ENCODE measurements around the gene KDM3B.
"Not testable (repeated sequence)": the region's sequence is repeated elsewhere in the genome, so short reads cannot be mapped to it uniquely, and the experiment has no call there.

Gene KDM3B

GRCh38 chr5:138352071-138352721, at the start of gene KDM3B:
TSS of gene KDM3B (plus strand) at chr5:138352685. CDS start at chr5:138352796, 111 bp downstream.
- peak; percentile 88 to 93 for DNase-seq (ENCODE audit: low read depth in 2 of 2)

GRCh38 chr5:138303372-138303771, 49.1 kb upstream of the KDM3B start:
- no peak for DNase-seq (ENCODE audit: low read depth in 2 of 2)

DNA sequence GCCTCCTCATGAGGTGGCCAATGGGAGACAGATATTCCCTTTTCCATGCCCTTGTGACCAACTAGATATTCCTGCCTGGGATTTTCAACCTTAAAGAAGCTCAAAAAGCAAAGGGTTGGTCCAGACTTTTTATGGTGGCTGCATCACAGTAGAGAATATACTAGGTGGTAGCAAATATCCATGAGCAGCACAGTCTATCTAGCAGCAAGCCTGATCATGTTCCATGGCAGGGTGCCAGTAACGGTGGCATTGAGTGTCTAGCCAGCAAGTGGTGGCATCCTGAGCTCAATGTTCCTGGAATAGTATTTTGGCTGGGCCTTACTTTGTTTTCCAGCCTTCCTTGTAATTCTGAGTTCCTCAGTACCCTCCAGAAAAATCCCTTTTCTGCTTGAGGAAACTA, 46.7 kb upstream of the KDM3B start:
- DNase-seq (ENCODE audit: low read depth in 2 of 2): no peak

DNA sequence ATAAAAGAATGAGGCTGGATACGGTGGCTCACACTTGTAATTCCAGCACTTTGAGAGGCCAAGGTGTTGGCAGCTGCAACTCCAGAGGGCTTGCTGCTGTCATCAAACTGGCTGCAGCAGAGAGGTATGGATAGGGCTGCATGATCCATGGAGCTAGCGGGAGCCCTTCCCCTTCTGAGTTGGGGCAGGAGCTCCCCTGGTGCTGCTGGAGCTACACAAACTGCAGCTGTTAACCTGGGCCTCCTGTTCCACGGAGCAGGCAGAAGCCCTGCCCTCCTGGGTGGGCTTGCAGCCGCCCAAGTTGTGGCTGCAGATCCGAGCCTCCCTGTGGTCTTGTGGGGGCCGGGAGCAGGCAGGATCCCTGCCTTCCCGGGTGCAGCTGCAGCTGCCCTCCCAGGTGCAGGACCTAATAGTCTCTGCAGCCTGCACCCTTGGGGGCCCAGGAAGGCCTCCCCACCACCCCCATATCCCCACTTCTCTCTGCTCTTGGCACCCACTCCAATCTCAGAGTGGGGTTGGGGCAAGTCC, 36.7 kb upstream of the KDM3B start:
- no peak for DNase-seq (ENCODE audit: low read depth in 2 of 2)

DNA sequence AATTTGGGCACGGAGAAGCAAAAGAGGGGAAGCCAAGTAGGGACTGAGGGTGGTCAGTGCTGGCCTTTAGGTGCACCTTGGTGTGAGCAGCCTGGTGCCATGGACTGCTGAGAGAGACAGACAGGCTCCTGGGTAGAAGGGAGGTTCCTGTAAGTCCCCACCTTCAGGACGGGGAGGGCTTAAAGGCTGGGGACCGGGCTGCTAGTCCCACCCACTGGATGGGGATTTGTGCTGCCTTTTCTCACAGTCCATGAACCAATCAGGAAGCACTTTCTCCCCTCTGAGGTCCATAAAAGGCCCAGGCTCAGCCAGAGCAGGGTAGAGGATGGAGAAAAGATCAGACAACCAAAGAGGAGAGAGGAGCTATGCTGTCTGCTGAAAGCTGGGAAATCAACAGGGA, 36.1 kb upstream of the KDM3B start:
- no peak for DNase-seq (ENCODE audit: low read depth in 2 of 2)

DNA sequence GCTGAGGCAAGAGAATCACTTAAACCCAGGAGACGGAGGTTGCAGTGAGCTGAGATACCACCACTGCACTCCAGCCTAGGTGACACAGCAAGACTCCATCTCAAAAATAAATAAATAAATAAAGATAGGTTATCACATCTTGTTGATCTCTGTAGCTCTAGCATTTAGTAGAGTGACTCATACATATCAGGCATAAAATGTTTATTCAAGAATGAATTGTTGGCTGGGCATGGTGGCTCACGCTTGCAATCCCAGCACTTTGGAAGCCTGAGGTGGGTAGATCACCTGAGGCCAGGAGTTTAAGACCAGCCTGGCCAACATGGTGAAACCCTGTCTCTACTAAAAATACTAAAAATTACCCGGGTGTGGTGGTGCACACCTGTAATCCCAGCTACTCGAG, 34.3 kb upstream of the KDM3B start:
- not testable (repeated sequence) for DNase-seq (ENCODE audit: low read depth in 2 of 2)

GRCh38 chr5:138330813-138331448, 21.6 kb upstream of the KDM3B start:
- DNase-seq (ENCODE audit: low read depth in 2 of 2): no peak

- peak; percentile 89 to 91 for DNase-seq (ENCODE audit: low read depth in 2 of 2)
Observed at GRCh38 chr5:138331449-138332368, 20.8 kb upstream of the KDM3B start, which contains the start of gene CDC25C. TSS of gene CDC25C (minus strand) at chr5:138331804. CDS start at chr5:138331180, 624 bp downstream.

GRCh38 chr5:138334867-138335447, 17.5 kb upstream of the KDM3B start:
- no peak for DNase-seq (ENCODE audit: low read depth in 2 of 2)

DNA sequence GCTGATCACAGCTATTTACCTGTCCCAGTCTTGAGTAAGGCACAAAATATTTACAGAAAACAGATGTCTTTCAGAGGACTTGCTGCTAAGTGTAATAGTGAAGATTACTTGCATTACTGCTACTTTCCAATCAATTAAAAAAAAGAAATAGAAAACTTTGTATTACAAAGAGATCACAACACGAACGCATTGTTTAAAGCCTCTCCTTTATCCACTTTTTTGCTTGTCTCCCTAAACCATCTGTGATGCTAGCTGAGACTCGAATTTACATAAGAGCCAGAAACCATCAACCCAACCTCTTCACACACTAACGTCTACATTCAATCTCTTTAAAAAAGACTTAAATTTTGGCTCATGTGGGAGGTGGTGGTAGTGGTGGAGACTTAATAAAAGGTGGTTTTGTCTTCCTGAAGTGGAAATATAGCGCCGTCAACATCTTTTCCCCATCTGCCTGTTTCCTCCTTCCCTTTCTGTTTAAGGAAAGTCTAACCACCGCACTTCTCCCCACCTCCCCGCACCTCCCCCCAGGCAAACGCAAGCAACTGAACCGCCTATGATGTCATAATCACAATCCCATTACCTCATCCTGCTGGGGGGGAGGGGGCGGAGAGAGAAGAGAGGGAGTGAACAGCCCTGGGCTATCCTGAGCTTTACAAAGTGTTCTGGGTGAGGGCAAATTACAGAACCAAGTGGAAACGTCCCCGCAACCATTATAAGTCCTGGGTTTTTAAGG, 15.4 kb upstream of the KDM3B start:
- no peak for DNase-seq (ENCODE audit: low read depth in 2 of 2)

GRCh38 chr5:138337685-138338410, 14.6 kb upstream of the KDM3B start, which contains the start of gene FAM53C:
TSS of gene FAM53C (plus strand) at chr5:138338266. CDS start at chr5:138341336, 3,070 bp downstream.
- DNase-seq (ENCODE audit: low read depth in 2 of 2): peak; percentile 89

DNA sequence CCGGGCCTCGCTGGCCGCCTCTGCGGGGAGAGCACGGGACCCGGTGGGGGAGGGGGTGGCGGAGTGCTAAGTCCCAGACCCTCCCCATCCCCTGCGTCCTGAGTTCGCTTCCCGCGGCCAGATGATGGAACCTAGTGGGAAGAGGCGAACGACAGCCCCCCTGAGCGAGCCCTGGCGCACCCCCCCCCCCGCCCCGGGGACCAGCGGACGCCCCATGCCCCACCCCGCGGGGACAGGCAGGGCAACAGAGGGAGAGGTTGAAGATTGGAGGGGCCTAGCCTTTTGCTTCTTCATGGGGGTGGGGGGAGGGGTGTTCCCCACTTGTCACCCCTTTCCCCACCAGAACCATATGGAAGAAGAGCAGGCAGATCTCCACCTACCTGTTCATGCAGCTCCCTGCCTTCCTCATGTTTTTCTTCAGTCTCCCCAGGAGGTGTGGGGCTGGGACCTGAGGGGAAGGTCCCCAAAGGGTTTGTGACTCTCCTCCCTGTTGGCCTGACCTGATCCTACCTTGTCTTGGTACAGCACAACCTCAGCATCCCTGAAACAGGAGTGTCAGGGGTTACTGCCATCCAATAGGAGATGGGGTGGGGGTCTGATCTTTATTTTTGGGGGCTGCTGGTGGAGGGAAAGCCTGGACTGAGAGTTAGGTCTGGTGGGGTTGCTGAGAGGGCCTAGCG, 13.9 kb upstream of the KDM3B start:
- no peak for DNase-seq (ENCODE audit: low read depth in 2 of 2)

- no peak for DNase-seq (ENCODE audit: low read depth in 2 of 2)
Observed at GRCh38 chr5:138339091-138339456, 13.4 kb upstream of the KDM3B start.

DNA sequence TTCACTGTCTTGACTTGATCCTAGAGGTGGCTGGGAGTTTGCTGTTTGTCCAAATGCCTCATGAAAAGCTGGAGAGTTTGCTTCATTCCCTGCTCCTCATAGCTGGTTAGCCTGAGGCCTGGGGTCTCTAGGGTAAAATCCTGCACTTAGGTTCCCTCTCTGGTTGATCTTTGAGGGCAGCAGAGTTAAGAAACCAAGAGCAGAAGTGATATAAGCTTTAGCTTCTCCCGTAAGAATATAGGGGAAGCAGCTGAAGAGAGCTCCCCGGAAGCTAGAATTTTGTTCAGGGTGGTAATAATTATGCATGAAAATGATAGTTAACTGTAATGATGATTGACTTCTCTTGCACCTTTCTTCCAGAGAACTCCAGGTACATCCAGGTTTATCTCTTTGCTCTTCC, 13.0 kb upstream of the KDM3B start:
- no peak for DNase-seq (ENCODE audit: low read depth in 2 of 2)

- no peak for DNase-seq (ENCODE audit: low read depth in 2 of 2)
Observed at GRCh38 chr5:138340008-138340407, 12.5 kb upstream of the KDM3B start.

DNA sequence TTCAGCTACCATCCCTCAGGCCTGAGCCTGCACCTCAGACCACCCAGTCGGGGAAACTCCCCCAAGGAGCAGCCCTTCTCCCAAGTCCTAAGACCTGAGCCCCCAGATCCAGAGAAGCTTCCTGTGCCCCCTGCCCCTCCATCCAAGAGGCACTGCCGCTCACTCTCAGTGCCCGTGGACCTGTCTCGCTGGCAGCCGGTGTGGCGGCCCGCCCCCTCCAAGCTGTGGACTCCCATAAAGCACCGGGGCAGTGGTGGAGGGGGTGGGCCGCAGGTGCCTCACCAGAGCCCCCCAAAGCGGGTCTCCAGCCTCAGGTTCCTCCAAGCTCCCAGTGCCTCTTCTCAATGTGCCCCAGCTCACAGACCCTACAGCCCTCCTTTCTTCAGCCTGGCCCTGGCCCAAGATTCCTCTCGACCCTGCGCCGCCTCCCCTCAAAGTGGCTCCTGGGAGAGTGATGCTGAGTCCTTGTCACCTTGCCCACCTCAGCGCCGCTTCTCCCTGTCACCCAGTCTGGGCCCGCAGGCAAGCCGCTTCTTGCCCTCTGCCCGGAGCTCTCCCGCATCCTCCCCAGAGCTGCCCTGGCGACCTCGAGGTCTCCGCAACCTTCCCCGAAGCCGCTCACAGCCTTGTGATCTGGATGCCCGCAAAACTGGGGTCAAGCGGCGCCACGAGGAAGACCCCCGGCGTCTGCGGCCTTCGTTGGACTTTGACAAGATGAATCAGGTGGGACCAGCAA, 7.4 kb upstream of the KDM3B start:
- no peak for DNase-seq (ENCODE audit: low read depth in 2 of 2)

GRCh38 chr5:138346889-138347288, 5.6 kb upstream of the KDM3B start:
- no peak for DNase-seq (ENCODE audit: low read depth in 2 of 2)

- no peak for DNase-seq (ENCODE audit: low read depth in 2 of 2)
Observed at GRCh38 chr5:138349852-138350562, 2.5 kb upstream of the KDM3B start.

DNA sequence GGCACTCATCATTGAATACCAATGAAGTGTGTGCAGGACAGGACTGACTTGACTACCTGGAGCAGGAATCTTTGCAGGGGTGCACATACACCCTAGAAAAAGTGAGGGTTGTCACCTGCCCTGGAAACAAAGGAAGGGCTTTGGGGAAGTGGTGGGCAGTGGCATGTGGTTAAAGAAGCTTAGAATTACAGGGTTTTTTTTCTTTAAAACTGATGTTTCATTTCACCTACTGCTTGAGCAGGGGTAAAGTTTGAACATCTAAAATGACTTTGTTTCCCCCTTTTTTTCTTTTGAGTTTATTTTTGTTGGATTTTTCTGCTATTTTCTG, 2.0 kb upstream of the KDM3B start:
- no peak for DNase-seq (ENCODE audit: low read depth in 2 of 2)
